HuH-7.5 (cell line): ENCODE data around the gene GSTM1.
"Not testable (repeated sequence)": the region's sequence is repeated elsewhere in the genome, so short reads cannot be mapped to it uniquely, and the experiment has no call there.

Experiments
- DNase-seq: peaks from one replicate; pipeline ENCODE4 v3.0.0; 2011; ENCODE audit warnings: low spot score

Gene GSTM1

DNA sequence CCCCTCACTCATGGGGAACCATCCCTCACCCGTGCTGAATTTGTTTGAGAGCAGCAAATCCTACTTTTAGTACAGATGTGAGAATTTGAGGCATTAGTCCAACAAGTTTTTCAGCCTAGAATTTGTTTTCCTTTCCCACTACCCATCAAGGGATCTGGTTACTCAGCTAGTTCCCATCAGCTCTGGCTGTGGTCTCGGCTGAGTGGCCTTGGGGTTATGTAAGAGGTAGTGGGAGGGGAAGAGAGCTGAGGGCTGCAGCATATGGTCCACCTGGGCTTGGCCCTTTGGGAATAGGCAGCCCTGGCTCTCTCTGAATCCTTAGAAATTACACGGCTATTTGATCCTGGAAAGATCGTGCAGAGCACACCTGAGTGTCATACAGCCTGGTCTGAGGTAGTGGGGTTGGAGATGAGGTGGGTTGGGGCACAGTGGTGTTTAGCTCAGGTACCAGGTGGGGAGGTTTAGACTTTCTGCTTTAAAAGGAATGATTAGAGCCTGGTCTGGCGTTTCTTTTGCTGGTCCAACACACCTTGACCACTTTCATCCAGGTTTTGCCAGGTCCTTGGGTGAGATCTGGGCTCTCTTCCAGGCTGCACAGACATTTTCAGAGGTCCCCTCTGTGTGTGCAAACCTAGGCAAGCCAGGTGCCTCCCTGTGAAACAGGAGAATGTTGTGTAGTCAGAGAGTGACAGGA is 27.5 kb upstream of the GSTM1 start:
- no peak for DNase-seq

DNA sequence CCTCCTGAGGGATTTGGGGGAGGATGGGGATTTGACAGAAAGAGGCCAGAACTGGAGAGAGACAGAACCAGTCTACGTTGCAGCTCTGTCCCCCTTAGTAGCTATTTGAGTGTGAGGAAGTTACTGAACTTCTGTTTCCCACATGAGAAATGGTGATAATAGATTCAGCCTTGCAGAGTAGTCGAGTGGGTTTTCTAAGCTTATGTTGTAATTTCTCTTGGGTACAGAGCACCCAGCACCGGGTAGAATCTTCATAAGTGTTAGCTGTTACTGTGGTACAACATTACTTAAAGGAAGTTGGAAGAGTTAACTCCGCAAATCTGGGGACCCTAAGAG is 27.0 kb upstream of the GSTM1 start:
- DNase-seq: not testable (repeated sequence)

DNA sequence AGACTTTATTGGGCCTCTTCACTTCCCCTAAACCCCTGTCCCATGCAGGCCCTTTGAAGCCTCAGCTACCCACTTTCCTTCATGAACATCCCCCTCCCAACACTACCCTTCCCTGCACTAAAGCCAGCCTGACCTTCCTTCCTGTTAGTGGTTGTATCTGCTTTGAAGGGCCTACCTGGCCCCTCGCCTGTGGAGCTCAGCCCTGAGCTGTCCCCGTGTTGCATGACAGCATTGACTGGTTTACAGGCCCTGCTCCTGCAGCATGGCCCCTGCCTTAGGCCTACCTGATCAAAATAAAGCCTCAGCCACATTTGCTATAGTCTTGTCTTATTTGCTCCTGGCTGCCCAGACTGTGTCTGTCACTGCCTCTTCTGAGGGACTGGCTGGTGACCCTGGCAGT is 26.2 kb upstream of the GSTM1 start:
- DNase-seq: no peak

DNA sequence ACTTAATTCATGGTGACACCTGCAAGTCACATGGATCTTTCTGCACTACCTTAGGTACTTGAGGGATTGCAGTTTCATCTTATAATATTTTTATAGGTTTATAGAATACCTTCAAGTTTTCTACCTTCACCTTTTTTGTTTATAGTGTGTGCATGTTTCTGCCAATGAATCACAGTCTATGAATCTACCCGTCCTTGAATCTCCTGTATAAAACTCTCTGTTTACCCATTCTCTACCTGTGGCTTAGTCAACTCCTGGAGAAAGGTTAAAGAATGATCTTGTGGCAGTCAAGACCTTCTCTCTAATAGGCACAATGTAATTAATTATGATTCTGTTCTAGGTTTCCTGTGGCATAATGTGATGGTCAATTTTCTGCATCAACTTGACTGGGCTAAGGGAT is 22.9 kb upstream of the GSTM1 start:
- no peak for DNase-seq

DNA sequence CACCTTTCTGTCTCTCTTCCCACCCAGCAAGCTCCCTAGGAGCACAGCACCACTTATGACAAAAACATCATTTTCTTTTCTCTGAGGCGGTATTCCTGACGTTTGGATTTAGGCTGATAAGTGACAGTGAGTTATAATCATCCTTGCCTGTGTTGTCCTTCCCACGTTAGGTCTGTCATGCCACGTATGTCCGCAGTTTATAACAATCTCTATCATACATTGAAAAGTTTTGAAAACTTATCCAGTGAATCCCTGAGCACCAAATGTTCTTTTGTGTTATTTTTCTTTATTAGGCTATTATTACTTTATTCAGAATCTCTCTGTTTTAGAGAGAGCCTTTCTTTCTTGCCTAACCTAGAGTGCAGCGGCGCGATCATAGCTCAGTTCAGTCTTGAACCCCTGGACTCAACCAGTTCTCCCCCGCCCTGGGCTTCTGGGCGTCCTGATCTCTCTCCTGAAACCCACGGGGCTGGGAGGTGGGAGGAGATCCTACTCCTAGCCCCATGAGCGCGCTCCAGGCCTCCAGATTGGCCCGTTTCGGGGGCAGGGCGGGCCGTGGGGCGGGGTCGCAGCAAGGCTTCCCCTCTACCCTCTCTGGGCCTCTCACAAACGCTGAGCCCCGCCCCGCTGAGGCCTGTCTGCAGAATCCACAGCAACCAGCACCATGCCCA is 20.0 kb upstream of the GSTM1 start, which contains the start of gene GSTM2:
Gene GSTM2 (plus strand): TSS at position 606 of the 671 bp plus-strand sequence. CDS start 59 bp downstream, at position 665.
- peak; percentile 76 for DNase-seq

DNA sequence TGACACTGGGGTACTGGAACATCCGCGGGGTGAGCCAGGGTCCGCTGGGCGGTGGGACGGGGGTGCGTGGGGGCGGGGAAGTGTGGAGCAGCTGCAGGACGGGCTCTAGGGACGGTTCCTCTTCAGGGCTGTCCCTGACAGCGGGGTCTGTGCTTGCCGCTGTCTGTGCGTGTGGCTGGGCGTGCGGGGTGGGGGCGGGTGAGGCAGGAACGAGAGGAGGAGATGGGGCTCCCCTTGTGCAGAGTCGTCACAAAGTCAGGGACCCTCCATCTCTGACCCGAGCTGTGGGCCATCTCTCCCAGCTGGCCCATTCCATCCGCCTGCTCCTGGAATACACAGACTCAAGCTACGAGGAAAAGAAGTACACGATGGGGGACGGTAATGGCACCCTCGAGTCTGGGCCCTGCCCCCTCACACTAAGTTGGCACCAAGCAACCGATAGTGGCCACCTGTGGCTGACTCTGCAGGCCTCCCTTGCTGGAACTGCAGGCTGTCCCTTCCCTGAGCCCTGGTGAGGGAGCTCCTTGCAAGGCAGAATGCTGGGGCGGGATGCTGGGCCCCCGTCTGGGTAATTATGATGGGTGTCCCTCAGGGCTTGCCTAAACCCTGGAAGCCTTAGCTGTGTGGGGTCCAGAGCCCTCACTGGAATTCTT is 19.4 kb upstream of the GSTM1 start:
- DNase-seq: no peak

DNA sequence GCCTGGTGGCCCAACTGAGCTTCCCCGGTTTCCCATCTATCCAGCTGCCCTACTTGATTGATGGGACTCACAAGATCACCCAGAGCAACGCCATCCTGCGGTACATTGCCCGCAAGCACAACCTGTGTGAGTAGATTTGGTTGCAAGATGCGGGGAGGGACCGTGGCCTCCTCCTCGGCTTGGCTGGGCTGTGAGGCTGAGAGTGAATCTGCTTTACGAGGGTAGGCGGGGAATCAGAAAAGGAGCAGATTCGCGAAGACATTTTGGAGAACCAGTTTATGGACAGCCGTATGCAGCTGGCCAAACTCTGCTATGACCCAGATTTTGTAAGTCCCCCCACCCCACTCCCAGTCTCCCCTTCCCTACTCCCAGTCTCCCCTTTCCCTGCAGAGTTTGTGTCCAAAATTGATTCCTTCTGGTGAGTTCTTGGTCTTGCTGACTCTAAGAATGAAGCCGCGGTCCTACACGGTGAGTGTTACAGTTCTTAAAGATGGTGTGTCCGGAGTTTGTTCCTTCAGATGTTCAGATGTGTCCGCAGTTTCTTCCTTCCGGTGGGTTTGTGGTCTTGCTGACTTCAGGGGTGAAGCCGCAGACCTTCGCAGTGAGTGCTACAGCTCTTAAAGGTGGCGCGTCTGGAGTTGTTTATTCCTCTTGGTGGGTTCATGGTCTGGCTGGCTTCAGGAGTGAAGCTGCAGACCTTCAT is 18.2 kb upstream of the GSTM1 start:
- DNase-seq: no peak

DNA sequence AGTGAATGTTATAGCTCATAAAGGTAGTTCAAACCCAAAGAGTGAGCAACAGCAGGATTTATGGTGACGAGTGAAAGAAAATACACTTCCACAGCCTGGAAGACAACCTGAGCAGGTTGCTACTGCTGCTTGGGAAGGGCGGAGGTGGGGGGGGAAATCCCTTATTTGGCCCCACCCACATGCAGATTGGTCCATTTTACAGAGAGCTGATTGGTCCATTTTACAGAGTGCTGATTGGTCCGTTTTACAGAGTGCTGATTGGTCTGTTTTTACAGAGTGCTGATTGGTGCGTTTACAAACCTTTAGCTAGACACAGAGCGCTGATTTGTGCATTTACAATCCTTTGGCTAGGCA is 17.7 kb upstream of the GSTM1 start:
- DNase-seq: not testable (repeated sequence)

DNA sequence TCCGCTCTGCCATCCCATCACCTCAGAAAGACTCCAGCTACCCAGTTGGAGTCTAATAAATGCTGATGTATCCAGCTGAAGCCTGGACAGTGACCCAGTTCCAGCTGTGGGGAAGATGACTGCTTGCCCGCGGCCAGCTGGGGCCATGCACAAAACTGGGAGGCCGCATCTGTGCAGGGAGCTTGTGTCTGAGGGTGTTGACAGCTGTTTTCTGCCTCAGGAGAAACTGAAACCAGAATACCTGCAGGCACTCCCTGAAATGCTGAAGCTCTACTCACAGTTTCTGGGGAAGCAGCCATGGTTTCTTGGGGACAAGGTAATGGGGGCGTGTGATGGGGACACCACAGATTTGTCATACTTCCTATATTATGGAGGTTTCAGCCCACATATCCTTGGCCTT is 16.6 kb upstream of the GSTM1 start:
- DNase-seq: no peak

DNA sequence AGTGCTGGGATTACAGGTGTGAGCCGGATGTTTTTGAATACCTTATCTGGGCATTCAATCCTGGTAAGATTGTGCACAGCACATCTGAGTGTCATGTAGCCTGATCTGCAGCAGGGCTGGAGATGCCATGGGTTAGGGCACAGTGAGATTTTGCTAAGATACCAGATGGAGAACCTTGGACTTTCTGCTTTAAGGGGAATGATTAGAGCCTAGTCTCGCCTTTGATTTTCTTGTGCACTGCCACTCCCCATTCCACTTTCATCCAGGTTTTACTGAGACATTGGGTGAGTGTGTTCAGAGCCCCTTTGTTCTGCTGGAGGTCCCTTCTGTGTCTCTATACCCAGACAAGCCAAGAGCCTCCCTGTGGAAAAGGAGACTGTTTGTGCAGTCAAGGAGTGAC is 13.8 kb upstream of the GSTM1 start:
- not testable (repeated sequence) for DNase-seq

DNA sequence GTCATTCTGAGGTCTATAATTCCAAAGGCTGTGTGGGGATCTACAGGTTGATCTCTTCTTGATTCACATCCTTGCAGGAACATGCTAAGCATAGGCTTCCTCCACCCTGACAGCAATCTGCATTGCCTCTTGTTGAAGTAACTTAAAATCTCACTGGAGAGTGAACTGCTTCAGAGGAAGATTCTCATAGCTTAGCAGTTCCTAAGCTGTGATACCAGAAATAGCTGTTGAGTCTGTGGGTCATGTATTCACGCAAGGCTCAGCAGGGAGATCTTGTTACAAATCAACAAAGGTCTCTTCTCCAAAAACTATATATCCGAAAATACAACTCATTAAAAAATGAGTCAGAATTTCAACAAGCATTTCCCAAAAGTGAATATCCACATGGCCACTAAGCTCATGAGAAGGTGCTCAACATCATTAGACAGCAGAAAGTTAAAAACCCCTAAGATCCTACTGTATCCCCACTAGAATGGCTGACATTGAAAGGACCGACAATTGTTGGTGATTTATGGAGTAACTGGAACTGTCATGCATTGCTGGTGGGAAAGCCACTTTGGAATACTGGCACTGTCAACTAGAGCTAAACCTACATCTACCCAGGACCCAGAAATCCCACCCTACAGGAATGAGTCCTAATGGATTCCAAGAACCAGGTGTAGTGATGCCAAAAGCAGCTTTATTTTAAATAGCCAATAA is 10.8 kb upstream of the GSTM1 start:
- DNase-seq: not testable (repeated sequence)

DNA sequence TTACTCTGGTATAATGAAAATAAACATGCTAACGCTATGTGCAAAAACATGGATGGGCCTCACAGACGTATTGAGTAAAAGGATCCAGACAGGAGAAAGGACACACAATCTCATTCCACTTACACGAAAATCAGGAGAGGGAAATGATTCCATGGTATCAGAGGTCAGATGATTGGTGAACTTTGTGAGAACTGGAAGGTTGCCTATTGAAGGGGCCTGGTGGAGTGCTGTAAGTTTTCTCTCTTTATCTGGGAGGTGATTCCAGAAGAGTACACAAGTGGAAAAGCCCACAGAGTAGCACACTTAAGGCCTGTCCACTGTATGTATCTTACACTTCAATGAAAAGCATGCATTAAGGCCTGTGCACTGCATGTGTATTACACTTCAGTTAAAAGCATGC is 10.2 kb upstream of the GSTM1 start:
- DNase-seq: no peak

DNA sequence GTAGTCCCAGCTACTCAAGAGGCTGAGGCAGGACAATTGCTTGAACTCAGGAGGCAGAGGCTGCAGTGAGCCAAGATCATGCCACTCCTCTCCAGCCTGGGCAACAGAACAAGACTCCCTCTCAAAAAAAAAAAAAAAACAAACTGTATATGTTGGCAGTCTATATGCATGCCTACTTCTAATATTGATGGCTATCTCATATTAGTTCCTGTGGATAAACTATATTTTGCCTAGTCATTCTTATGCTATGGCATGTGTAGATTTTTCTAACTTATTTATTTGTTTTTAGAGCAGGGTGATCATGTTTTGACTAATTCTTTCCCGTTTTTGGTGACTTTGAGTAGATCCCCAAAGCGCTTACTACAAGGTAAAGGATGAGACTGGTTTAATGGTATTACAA is 9.0 kb upstream of the GSTM1 start:
- not testable (repeated sequence) for DNase-seq

DNA sequence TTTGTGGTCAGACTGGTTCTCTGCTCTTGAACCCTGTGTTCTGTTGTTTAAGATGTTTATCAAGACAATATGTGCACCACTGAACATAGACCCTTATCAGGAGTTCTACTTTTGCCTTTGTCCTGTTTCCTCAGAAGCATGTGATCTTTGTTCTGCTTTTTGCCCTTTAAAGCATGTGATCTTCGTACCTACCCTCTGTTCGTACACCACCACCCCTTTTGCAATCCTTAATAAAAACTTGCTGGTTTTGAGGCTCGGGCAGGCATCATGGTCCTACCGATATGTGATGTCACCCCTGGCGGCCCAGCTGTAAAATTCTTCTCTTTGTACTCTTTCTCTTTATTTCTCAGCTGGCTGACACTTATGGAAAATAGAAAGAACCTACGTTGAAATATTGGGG is 2.8 kb upstream of the GSTM1 start:
- not testable (repeated sequence) for DNase-seq

DNA sequence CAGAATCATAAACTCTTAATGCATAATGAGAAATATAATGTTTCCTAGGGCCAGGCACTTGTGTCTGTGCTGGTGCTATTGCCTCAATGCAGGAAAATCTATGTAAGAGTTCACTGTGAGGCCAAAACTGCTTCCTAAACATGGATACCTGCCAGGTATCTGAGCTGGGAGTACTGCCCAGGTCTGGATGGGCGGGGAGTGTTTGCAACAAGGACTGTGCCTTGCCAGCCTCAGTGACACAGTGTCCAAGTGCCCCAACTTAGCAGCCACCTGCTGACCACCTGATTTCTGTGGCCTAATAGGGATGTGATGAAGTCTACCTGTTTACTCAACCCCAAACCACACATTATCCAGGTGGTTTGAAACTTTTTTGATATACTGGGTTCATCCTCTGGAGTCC is 2.2 kb upstream of the GSTM1 start:
- DNase-seq: not testable (repeated sequence)

DNA sequence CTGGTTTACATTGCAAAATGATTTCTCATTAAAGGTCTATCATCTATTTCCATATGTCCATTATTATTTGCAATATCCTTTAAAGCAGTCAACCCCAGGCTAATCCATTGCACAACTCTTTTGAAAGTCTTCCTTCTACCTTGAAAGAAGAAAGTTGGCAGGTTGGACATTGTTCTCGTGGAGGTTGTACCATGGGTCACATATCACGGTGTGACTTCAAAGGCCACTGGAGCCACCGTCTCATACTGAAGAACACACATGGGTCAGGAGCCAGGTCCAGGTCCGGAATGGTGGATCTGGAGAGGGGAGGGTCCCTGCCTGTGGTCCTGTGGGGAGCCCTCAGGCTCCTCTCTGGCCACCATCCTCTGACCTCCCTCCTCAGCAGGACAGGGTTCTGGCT is 1.7 kb upstream of the GSTM1 start:
- not testable (repeated sequence) for DNase-seq

DNA sequence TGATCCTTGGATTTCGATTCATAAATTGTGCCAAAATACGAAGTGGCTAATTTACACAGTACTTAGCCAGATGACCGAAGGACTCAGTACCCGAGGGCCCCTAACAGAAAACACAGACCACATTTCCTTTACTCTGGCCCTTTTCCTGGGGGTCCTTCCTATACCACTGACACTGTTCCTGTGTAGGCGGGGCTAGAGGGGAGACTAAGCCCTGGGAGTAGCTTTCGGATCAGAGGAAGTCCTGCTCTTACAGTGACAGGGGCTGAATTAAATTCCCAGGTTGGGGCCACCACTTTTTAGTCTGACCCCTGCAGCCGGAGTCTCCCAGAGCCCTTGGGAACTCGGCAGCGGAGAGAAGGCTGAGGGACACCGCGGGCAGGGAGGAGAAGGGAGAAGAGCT is 508 bp upstream of the GSTM1 start:
- not testable (repeated sequence) for DNase-seq

DNA sequence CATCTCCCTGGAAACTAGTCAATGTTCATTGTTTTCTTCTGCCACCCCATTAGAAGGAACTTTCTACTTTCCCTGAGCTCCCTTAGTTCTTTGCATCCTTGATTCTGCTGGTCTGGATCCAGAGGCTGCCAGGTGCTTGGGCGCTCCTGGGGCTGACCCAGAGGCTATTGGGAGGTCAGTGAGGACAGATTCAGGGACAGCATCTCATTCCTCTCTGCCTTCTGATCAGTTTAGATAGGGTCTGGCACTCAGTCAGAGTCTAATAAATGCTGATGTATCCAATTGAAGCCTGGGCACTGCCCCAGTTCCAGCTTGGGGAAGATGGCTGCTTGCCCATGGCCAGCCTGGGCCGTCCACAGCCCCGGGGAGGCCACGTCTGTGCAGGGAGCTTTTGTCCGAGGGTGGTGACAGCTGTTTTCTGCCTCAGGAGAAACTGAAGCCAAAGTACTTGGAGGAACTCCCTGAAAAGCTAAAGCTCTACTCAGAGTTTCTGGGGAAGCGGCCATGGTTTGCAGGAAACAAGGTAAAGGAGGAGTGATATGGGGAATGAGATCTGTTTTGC is 2.3 kb downstream of the GSTM1 start:
- DNase-seq: no peak

DNA sequence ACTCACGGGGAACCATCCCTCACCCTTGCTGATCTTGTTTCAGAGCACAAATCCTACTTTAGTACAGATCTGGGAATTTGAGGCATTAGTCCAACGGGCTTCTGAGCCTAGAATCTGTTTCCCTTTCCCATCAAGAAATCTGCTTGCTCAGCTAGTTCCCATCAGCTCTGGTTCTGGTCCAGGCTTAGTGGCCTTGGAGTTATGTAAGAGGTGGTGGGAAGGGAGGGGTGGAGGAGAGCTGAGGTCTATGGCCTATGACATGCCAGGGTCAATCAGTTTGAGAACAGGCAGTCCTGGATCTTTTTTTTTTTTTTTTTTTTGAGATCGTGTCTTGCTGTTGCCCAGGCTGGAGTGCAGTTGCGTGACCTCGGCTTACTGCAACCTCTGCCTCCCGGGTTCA is 4.1 kb downstream of the GSTM1 start:
- no peak for DNase-seq

DNA sequence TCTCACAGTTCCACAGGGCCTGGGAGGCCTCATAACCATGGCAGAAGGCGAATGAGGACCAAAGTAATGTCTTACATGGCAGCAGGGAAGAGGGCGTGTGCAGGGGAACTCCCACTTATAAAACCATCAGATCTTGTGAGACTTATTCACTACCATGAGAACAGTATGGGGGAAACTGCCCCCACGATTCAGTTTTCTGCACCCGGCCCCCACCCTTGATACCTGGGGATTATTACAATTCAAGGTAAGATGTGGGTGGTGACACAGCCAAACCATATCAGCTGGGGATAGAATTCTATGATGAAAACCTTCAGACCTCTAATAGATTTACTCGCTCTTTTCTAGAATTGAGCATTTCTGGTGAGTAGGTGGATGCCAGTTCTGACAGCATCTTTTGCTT is 6.8 kb downstream of the GSTM1 start:
- not testable (repeated sequence) for DNase-seq

DNA sequence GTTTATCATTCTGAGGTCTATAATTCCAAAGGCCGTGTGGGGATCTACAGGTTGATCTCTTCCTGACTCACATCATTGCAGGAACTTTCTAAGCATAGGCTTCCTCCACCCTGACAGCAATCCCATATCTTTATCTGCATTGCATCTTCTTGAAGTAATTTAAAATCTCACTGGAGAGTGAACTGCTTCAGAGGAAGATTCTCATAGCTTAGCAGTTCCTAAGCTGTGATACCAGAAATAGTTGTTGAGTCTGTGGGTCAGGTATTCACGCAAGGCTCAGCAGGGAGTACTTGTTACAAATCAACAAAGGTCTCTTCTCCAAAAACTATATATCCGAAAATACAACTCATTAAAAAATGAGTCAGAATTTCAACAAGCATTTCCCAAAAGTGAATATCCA is 7.5 kb downstream of the GSTM1 start:
- not testable (repeated sequence) for DNase-seq

DNA sequence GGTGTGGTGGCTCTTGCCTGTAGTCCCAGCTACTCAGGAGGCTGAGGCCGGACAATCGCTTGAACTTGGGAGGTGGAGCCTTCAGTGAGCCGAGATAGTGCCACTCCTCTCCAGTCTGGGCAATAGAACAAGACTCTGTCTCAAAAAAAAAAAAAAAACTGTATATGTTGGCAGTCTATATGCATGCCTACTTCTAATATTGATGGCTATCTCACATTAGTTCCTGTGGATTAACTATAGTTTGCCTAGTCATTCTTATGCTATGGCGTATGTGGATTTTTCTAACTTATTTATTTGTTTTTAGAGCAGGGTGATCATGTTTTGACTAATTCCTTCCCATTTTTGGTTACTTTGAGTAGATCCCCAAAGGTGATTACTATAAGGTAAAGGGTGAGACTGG is 9.4 kb downstream of the GSTM1 start:
- DNase-seq: no peak
